GM04503 (cell line): Measurements from ENCODE around the gene IL3.
A peak's percentile ranks its signal among the peaks of the same experiment; 100 is the strongest.
"Not testable (repeated sequence)": the region's sequence is repeated elsewhere in the genome, so short reads cannot be mapped to it uniquely, and the experiment has no call there.

Experiments used
- DNase-seq: peaks from one replicate; pipeline ENCODE4 v3.0.0-alpha.2; 2012; ENCODE audit warnings: low read depth

The IL3 gene

DNA sequence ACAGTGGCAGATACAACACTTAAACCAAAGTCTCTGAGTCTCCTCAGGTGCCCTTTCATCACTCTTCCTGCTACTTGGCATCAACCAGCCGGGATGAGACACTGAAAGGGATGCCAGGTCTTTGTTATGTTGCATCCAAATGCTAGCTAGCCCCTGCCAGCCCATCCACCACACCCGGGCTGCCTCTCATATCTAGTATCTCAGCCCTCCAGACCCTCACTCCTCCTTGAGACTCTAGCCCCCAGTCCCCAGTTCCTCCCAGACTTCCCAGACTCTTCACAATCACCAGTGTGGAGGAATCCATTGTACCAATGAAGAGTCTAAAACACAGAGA, 34.6 kb downstream of the IL3 start:
- no peak for DNase-seq

DNA sequence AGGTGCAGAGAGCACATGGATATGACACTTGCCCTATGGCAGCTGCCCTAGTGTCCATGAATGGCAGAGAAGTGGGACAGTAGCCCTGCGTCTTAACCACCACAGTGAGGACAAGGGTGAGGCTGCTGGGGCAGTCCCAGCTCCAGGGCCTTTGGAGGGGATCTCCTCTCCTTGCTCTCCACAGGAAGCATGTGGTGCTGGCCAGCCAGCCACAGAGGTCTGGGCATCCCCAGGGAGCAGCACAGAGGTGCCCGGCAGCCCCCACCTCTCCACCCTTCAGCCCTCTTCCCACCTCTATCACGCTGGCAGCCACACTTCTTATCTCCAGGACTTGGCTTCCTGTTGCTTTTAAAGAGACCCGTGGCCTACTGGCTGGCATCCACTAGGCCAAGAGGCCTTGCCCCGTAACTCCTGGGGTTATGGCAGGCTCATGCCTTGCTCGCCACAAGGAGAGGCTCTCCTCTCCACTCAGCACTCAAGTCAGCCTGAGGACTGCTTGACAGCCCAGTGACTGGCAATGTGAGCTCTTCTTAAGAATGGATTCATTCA, 35.0 kb downstream of the IL3 start:
- DNase-seq, result no peak

- no peak for DNase-seq
Observed at GRCh38 chr5:132096904-132097303, 36.4 kb downstream of the IL3 start.

DNA sequence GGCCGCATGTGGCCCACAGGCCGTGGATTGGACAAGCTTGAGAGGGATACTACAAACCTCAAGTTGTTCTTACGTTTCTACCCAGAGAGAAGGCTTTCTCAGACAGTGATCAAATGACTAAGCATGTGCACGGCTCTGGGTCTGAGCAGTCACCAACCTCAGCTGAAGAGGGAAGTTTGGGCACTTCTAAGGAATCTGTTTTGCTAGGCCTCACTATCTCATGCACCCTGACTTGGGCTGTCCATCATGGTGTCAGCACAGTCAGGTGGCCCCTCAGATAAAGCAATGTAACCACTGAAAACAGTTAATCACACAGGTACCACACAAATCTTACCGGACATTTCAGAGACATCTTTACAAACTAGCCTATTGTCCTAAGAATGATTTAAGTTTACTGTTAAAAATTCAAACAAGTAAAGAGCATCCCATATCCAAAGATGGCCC, 37.7 kb downstream of the IL3 start:
- DNase-seq, result no peak

DNA sequence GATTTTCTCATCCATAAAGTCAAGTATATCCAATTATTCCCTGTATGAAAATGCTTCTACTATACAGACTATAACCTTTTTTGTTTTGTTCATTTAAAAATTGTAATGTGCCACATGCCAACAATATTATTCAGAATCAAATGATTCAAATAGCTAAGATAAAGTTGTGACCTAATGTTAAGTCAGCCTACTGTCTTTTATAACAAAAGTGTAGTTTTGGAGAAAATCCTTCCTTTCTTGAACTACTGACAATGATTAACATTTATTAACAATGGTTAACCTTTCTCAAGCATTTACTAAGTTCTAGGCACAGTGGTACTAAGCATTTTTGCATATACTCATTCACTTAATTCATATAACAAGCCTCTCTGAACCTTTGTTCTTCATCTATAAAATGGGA, 38.2 kb downstream of the IL3 start:
- DNase-seq, result no peak

DNA sequence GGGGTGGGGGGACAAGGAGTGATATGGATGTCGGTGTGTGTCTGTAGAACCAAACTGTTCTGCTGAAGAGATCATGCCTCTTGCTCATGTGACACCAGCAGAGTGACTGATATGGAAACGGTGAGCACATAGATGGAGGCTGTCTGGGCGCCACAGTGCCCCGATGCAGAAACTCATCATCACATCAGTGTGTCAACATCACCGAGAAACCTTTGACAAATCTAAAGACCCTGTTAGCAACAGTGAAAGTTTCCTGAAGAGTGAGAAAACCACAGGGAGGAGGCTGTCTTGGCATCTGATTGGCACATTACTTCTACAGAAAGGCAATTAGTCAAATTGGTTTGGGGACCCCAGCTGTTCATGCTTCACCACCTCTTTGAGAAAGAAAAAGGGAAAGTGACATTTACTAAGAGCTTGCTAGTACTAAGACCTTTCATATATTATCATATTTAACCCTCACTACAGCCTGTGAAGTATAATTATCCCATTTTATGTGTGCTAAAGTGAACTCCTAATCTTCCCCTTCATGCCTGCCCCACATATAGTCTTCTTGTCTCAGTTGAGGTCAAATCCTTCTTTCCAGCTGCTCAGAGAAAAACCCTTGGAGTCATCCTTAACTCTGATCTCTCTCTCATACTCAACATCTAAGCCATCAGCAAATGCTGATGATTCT, 38.8 kb downstream of the IL3 start:
- DNase-seq, result no peak

- no peak for DNase-seq
Observed at GRCh38 chr5:132099905-132100304, 39.5 kb downstream of the IL3 start.

DNA sequence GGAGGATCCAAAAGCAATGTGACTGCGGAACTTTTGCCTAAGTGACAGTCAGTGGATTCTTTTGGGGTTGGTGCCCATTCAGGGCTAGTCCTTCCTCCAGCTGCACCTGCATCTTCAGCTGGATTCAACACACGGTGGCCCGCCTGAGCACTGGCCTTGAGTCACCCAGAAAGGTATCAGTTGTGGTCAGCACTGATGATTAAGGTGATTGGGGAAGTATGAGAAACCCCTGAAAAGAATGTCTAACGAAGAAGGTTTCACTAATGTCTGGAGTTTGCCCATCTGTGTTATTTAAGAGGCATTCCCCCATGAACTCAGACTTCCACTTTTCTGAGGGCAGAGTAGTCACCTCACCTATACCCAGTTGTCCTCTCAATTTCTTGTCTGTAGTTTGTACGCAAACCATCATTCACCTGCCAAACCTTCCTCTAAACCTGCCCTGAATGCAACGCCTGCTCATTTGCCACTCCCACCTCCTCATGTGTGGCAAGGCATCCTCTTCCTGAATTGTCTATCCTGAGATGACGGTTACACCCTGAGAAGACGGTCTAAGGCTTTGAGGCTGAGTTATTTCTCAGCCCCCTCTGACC, 40.3 kb downstream of the IL3 start:
- DNase-seq, result no peak

- DNase-seq, result no peak
Observed at GRCh38 chr5:132101385-132101880, 41.0 kb downstream of the IL3 start.

DNA sequence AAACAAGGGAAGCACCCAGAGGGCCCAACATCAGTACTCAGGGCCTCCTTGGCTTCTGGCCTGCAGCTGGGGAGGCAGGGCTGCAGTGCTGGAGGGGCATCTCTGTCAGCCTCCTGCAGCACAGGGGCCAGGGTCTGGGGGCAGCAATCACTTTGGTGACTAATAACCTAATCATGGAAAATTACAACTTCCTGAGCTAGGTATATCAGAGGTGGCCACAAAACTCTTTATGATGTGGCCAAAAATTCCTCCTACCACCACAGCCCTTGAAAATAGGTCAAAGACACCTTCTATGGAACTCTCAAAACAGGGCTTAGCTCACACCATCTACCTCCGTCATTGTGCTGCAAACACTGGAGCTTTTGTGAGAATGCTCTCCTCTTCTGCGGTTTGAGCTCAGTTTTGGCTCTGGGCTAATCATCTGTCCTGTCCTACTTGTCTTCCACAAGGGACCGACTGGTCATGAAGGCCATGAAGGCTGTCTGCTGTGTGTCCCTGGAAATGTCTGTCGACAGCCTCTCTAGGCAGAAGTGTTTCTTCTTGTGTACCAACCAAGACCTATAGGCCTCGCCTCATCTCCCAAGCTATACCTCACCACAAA, 41.7 kb downstream of the IL3 start:
- no peak for DNase-seq

DNA sequence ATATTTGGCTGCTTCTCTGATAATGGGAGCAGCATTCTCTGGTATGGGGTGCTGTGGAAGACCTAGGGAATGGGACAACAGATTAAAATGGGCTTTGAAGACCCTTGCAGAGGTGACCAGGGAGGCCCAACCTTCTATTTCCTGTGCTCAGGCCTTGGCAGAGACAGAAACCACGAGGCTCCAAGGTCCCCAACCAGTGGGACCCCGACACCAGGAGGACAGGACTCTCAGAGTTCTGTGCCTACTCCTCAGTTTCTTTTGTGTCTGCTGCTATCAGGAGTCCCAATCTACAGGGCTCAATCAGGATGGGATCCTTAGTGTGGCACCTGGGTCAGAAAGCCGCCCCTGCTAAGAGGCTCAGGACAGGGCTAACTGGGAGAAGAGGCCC, 42.5 kb downstream of the IL3 start:
- DNase-seq, result no peak

GRCh38 chr5:132103332-132103951, 43.0 kb downstream of the IL3 start:
- peak; percentile 73 for DNase-seq

GRCh38 chr5:132103969-132104391, 43.5 kb downstream of the IL3 start:
- no peak for DNase-seq

- DNase-seq, result peak; percentile 39
Observed at GRCh38 chr5:132104556-132104955, 44.1 kb downstream of the IL3 start.

GRCh38 chr5:132105688-132106087, 45.2 kb downstream of the IL3 start:
- no peak for DNase-seq

DNA sequence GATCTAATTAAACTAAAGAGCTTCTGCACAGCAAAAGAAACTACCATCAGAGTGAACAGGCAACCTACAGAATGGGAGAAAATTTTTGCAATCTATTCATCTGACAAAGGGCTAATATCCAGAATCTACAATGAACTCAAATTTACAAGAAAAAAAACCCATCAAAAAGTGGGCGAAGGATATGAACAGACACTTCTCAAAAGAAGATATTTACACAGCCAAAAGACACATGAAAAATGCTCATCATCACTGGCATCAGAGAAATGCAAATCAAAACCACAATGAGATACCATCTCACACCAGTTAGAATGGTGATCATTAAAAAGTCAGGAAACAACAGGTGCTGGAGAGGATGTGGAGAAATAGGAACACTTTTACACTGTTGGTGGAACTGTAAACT, 48.0 kb downstream of the IL3 start:
- DNase-seq, result not testable (repeated sequence)

- not testable (repeated sequence) for DNase-seq
Observed at GRCh38 chr5:132108957-132109356, 48.5 kb downstream of the IL3 start.

GRCh38 chr5:132109494-132110053, 49.1 kb downstream of the IL3 start:
- no peak for DNase-seq

DNA sequence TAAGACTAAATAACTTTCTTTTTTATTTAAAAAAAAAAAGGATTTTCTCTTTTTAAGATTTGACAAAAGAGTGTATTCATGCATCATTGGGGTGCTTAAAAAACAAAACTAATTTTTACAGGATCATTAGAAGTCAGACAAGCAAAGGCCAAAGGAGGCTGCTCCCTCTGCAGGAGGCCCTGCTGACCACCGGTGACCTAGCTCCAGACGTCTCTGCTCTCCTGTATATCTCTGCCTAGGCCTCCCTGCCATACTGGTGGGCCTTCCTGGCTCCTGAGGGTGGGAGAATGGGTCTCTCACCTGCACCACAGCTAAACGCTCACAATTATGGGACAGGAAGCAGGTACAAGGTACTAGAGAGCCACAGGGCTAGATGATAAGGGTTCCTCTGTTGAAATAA, 49.7 kb downstream of the IL3 start:
- no peak for DNase-seq

- DNase-seq, result no peak
Observed at GRCh38 chr5:132110930-132111329, 50.5 kb downstream of the IL3 start.

GRCh38 chr5:132112111-132112510, 51.7 kb downstream of the IL3 start:
- DNase-seq, result no peak
